ENCODE data around the gene SLFNL1.

SLFNL1 gene

GRCh38 chr1:40974945-40975344 lies 46.6 kb downstream of the SLFNL1 start:
- no peak for DNase-seq (ENCODE audit: low read depth)
- H3K4me3 ChIP-seq (ENCODE audit: low read depth, low read length) = no peak overlapping the region

GRCh38 chr1:40973912-40974311 lies 47.6 kb downstream of the SLFNL1 start:
- DNase-seq (ENCODE audit: low read depth) = no peak
- H3K4me3 ChIP-seq (ENCODE audit: low read depth, low read length) = no peak overlapping the region

- no peak overlapping the region for H3K4me3 ChIP-seq (ENCODE audit: low read depth, low read length)
- DNase-seq (ENCODE audit: low read depth) = no peak
These were observed 49.6 kb downstream of the SLFNL1 start for GRCh38 chr1:40971966-40972365.

- H3K4me3 ChIP-seq (ENCODE audit: low read depth, low read length) = no peak overlapping the region
- DNase-seq (ENCODE audit: low read depth) = no peak
These were observed 52.1 kb downstream of the SLFNL1 start for GRCh38 chr1:40969445-40969844.

GRCh38 chr1:40966417-40966816 lies 55.1 kb downstream of the SLFNL1 start:
- H3K4me3 ChIP-seq (ENCODE audit: low read depth, low read length) = no peak overlapping the region
- no peak for DNase-seq (ENCODE audit: low read depth)

All from skeletal muscle cell (primary cell).